Loucy (cell line): Measurements from ENCODE around the gene SEC16B.

Source experiments
- EZH2phosphoT487 ChIP-seq: fragments of 200-600 bp; IDR thresholded peaks from 2 replicates; pipeline ENCODE4 v1.6.1; 2018; ENCODE audit warnings: antibody characterized with exemption, mild to moderate bottlenecking, moderate library complexity, borderline replicate concordance
- TF ChIP-seq, protein P1 (sequence below): fragments of 200-600 bp; sonication (generic); conservative IDR thresholded peaks from 2 replicates; pipeline ENCODE4 v1.5.1; 2014; ENCODE audit warnings: mild to moderate bottlenecking, antibody characterized with exemption, low read length

DNA sequence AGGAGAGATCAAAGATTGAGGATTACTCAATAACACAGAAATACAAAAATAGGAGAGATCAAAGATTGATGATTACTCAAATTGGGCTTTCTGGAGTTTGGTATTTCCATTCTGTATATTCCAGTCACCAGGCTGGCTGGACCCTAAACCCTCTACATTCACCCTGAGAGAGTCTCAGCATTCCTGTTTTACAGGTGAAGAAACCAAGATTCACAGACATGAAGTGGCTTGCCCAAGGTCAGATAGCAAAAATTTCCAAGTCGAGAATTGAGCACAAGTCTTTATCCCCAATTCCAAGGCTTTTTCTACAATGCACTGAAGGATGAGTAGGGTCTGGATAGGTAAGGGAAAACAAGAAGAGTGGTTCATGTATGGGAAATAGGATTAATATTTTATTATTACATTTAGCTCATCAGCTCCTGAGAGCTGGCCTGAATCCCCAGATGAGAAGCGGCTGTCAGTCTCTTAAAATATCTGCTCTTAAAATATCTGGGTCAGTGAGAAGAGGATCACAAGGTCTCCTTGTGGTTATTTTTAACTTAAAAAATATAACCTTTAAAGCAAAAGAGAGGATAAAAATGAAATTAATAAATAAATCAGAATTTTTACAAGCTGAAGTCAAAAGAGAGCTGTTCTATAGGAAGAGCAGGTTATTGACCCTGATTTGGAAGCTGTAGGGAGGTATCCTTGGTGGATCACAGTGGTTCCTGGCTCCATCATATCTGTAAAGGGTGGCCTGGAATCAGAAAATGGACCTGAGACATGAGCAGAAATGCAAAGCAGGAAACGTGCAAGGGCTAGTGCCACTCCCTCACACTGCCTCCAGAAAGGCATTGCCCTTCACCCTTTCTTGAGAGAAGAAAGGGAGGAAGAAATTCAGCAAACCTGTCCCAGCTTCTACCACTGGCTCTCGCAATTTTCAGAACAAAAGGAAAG lies 29.1 kb upstream of the SEC16B start:
- TF ChIP-seq, protein P1, sequence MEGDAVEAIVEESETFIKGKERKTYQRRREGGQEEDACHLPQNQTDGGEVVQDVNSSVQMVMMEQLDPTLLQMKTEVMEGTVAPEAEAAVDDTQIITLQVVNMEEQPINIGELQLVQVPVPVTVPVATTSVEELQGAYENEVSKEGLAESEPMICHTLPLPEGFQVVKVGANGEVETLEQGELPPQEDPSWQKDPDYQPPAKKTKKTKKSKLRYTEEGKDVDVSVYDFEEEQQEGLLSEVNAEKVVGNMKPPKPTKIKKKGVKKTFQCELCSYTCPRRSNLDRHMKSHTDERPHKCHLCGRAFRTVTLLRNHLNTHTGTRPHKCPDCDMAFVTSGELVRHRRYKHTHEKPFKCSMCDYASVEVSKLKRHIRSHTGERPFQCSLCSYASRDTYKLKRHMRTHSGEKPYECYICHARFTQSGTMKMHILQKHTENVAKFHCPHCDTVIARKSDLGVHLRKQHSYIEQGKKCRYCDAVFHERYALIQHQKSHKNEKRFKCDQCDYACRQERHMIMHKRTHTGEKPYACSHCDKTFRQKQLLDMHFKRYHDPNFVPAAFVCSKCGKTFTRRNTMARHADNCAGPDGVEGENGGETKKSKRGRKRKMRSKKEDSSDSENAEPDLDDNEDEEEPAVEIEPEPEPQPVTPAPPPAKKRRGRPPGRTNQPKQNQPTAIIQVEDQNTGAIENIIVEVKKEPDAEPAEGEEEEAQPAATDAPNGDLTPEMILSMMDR: no peak
- no peak for TF ChIP-seq EZH2phosphoT487
